SK-N-MC (cell line): ENCODE data around the gene GASK1B.

ENCODE experiments used
- EZH2 ChIP-seq: fragments of 200-600 bp; sonication (generic); IDR thresholded peaks from one replicate; pipeline ENCODE4 v1.6.1; 2017; ENCODE audit warnings: antibody characterized with exemption
- POLR2AphosphoS5 ChIP-seq: IDR thresholded peaks from 2 replicates; pipeline ENCODE4 v1.6.1; 2012; ENCODE audit warnings: mild to moderate bottlenecking, low read depth, low read length, borderline replicate concordance

- no peak for TF ChIP-seq EZH2
- no peak for TF ChIP-seq POLR2AphosphoS5
Measured at GRCh38 chr4:158189422-158189821, 16.6 kb upstream of the GASK1B start.
